ENCODE data around the gene GYS1. TPM values are rescaled to one million over a fixed set of nuclear protein-coding genes. Genes with fewer than 3 reads are reported as not detected.

The GYS1 gene
- total and polyA plus RNA-seq, 10 of the 15 experiments (the other 5 are each of a cell fraction or from before 2014, with no cell fraction given), result 3.7 to 62.0 (median 37.3) TPM

DNA sequence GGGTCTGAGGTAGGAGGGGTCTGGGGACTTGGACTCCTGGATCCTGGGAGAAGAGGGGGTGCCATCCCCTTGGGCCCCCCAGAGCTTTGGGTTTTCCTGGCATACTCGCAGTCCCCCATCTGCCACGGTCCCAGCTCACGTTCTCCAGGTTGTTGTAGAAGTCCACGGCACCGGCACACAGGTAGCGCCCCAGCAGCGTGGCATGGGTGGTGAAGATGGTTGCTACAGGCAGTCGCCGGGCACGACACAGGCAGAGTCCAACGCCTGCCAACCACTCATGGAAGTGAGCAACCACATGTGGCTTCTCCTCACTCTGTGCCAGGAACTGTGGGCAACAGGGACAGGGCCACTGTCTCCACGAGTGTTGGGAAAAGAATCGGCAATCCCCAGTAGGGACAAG is 7.4 kb downstream of the GYS1 start (continued):
- TF ChIP-seq, protein P1, sequence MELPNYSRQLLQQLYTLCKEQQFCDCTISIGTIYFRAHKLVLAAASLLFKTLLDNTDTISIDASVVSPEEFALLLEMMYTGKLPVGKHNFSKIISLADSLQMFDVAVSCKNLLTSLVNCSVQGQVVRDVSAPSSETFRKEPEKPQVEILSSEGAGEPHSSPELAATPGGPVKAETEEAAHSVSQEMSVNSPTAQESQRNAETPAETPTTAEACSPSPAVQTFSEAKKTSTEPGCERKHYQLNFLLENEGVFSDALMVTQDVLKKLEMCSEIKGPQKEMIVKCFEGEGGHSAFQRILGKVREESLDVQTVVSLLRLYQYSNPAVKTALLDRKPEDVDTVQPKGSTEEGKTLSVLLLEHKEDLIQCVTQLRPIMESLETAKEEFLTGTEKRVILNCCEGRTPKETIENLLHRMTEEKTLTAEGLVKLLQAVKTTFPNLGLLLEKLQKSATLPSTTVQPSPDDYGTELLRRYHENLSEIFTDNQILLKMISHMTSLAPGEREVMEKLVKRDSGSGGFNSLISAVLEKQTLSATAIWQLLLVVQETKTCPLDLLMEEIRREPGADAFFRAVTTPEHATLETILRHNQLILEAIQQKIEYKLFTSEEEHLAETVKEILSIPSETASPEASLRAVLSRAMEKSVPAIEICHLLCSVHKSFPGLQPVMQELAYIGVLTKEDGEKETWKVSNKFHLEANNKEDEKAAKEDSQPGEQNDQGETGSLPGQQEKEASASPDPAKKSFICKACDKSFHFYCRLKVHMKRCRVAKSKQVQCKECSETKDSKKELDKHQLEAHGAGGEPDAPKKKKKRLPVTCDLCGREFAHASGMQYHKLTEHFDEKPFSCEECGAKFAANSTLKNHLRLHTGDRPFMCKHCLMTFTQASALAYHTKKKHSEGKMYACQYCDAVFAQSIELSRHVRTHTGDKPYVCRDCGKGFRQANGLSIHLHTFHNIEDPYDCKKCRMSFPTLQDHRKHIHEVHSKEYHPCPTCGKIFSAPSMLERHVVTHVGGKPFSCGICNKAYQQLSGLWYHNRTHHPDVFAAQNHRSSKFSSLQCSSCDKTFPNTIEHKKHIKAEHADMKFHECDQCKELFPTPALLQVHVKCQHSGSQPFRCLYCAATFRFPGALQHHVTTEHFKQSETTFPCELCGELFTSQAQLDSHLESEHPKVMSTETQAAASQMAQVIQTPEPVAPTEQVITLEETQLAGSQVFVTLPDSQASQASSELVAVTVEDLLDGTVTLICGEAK (IDR thresholded peaks at IDR 0.05; ENCODE audit: borderline replicate concordance), result no peak

DNA sequence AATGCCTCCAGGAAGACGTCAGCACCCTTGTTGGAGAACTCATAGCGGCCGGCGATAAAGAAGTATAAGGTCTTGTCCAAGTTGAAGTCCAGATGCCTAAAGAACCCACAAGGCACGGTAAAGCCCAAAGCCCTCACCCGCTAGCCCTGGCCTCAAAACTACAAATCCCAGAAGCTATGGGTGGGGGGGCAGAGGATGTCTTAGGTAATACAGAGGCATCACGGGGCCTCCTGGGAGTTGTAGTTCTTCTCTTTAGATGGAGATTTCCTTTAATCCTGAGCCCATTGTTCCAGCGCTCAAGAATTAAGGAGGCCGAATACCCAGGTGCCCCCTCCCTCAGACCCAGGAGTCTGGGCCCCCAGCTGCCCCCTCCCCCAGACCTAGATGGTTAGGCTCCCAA is 10.8 kb downstream of the GYS1 start:
- ATAC-seq, result no peak
- peaks cover 4% of the 10 kb centered on the region for H3K4me1 ChIP-seq (ENCODE audit: control insufficient read depth, insufficient read depth, low read length)
- ChIA-PET RAD21 (ENCODE audit: unreplicated experiment) (no interaction called here), POLR2A (interaction anchor here (7.1 kb wide), 1 partner anchor 11 kb away, joined by 41 read pairs; the partner anchor contains the start of genes GYS1 and RUVBL2), CTCF (interaction anchor here (1.6 to 3.1 kb wide), 2 partner anchors 11 to 194 kb away, joined by 3 to 26 read pairs; partner anchors contain the start of genes GYS1 and RUVBL2), SMC1A (ENCODE audit: uncharacterized antibody, unreplicated experiment) (no interaction called here)
- H3K4me2 ChIP-seq (ENCODE audit: control insufficient read depth, insufficient read depth), result no peak overlapping the region
- no TSS peak for BruUV-seq (replicated peaks)
- H3K9me3 ChIP-seq (replicated peaks; ENCODE audit: control insufficient read depth, insufficient read depth, low read length), result no peaks in the 10 kb centered on the region
- H3K9ac ChIP-seq (ENCODE audit: control insufficient read depth, insufficient read depth, low read length), result no peak overlapping the region
- FAIRE-seq, result no peak
- intact Hi-C loops (cut with micrococcal nuclease; ENCODE audit: unreplicated experiment), result no loop called here
- no peaks in the 10 kb centered on the region for H4K20me1 ChIP-seq (ENCODE audit: control insufficient read depth, insufficient read depth)
- H2AFZ ChIP-seq (ENCODE audit: control insufficient read depth, low read depth, low read length), result no peak overlapping the region
- H3K4me3 ChIP-seq, result no peak overlapping the region
- TF ChIP-seq ZNF24 (IDR thresholded peaks at IDR 0.05), result no peak
- TF ChIP-seq, protein P2, sequence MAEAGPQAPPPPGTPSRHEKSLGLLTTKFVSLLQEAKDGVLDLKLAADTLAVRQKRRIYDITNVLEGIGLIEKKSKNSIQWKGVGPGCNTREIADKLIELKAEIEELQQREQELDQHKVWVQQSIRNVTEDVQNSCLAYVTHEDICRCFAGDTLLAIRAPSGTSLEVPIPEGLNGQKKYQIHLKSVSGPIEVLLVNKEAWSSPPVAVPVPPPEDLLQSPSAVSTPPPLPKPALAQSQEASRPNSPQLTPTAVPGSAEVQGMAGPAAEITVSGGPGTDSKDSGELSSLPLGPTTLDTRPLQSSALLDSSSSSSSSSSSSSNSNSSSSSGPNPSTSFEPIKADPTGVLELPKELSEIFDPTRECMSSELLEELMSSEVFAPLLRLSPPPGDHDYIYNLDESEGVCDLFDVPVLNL (IDR thresholded peaks at IDR 0.05; ENCODE audit: low read depth, low read length), result no peak
- TF ChIP-seq HCFC1 (IDR thresholded peaks at IDR 0.05; ENCODE audit: low read length), result peak; percentile 74
- peak; percentile 92 for TF ChIP-seq SIX5 (IDR thresholded peaks at IDR 0.05; ENCODE audit: low read depth, low read length, severe bottlenecking)
- TF ChIP-seq, protein P1 (IDR thresholded peaks at IDR 0.05; ENCODE audit: borderline replicate concordance), result peak; percentile 31; the same call in 1 of the 2 replicates
- TF ChIP-seq IKZF1 (conservative IDR thresholded peaks at IDR 0.05), result peak; percentile 43; the same call in 1 of the 2 replicates
- TF ChIP-seq YY1 (IDR thresholded peaks at IDR 0.05; ENCODE audit: low read depth, low read length), result 0 out of 2 replicates have a peak, but pooled peaks have one; percentile 34
- no peak for TF ChIP-seq NBN (IDR thresholded peaks at IDR 0.05)
- TF ChIP-seq BRCA1 (IDR thresholded peaks at IDR 0.05; ENCODE audit: low read depth, low read length), result no peak
- peak; percentile 74; the same call in 1 of the 2 replicates for TF ChIP-seq CREB1 (IDR thresholded peaks at IDR 0.05; ENCODE audit: low read depth)
- peak; percentile 63; the same call in 1 of the 2 replicates for TF ChIP-seq GABPA (IDR thresholded peaks at IDR 0.05; ENCODE audit: low read depth)
- TF ChIP-seq NR2C1 (IDR thresholded peaks at IDR 0.05), result peak; percentile 49; the same call in 1 of the 2 replicates
- no peaks in the 10 kb centered on the region for H3K27me3 ChIP-seq (replicated peaks in 1 of 2; ENCODE audit: control insufficient read depth in 2 of 2, insufficient read depth in 2 of 2, low read length in 1 of 2)
- peaks cover 4 to 29% of the 10 kb centered on the region in 2 experiments for H3K36me3 ChIP-seq (ENCODE audit: control insufficient read depth in 2 of 2, insufficient read depth in 2 of 2, low read length in 1 of 2)
- WGBS (ENCODE audit: insufficient coverage, insufficient replicate concordance, low lambda C conversion rate, missing lambda C conversion rate), result 89% methylated on average over 9 of the region's 9 CpGs
- no peak for DNase-seq (ENCODE audit: low read depth, low spot score)
- no peaks in the 10 kb centered on the region for H3K79me2 ChIP-seq (ENCODE audit: control insufficient read depth, insufficient read depth, low read length)
- no peak overlapping the region for H3K27ac ChIP-seq (ENCODE audit: control insufficient read depth, insufficient read depth)
- in situ Hi-C loops (cut with MboI), result no loop called here

Data from GM12878 (cell line).